K562 (cell line): ENCODE data around the gene SAT1. TPM values are rescaled to one million over a fixed set of nuclear protein-coding genes. Genes with fewer than 3 reads are reported as not detected.

Experiments
- CHD1 ChIP-seq: fragments of 200-600 bp; sonication (generic); IDR thresholded peaks from one replicate; pipeline ENCODE4 v1.6.1; 2012; ENCODE audit warnings: mild to moderate bottlenecking, moderate library complexity, low read length, inconsistent platforms
- EWSR1 ChIP-seq: fragments of 450-650 bp; IDR thresholded peaks from 2 replicates; pipeline ENCODE4 v1.6.1; 2018; ENCODE audit warnings: borderline replicate concordance, mild to moderate bottlenecking, low read depth, moderate library complexity; ENCODE audit not compliant: partially characterized antibody
- HDAC8 ChIP-seq: fragments of 450-650 bp; IDR thresholded peaks from 2 replicates; pipeline ENCODE4 v1.6.1; 2016; ENCODE audit warnings: mild to moderate bottlenecking, missing genetic modification characterization, moderate library complexity, missing compliant biosample characterization
- HMGN3 ChIP-seq: IDR thresholded peaks from 2 replicates; pipeline ENCODE4 v1.6.1; 2011; ENCODE audit warnings: borderline replicate concordance, low read depth, mild to moderate bottlenecking, mixed read lengths, low read length; ENCODE audit not compliant: insufficient read length; ENCODE audit errors: extremely low read depth
- KLF1 ChIP-seq: fragments of 450-650 bp; IDR thresholded peaks from 2 replicates; pipeline ENCODE4 v1.6.1; 2016; ENCODE audit warnings: missing genetic modification characterization, missing compliant biosample characterization
- L3MBTL2 ChIP-seq: fragments of 450-650 bp; IDR thresholded peaks from 2 replicates; pipeline ENCODE4 v1.6.1; 2016; ENCODE audit warnings: mild to moderate bottlenecking, moderate library complexity
- MAFG ChIP-seq: fragments of 450-650 bp; conservative IDR thresholded peaks from 2 replicates; pipeline ENCODE4 v1.6.1; 2016; ENCODE audit warnings: missing genetic modification characterization, missing compliant biosample characterization
- MAX ChIP-seq: sonication (generic); formaldehyde crosslinking; IDR thresholded peaks from 2 replicates; pipeline ENCODE4 v1.9.0; 2022; ENCODE audit warnings: mild to moderate bottlenecking, missing genetic modification reagents
- MTF1 ChIP-seq: fragments of 250-450 bp; sonication (Bioruptor Pico); IDR thresholded peaks from 2 replicates; pipeline ENCODE4 v1.9.0; 2021; ENCODE audit warnings: moderate library complexity, mild to moderate bottlenecking, inconsistent platforms, borderline replicate concordance
- NFE2 ChIP-seq: IDR thresholded peaks from 2 replicates; pipeline ENCODE4 v1.6.1; 2014; ENCODE audit warnings: antibody characterized with exemption, low read depth
- RFX1 ChIP-seq: fragments of 450-650 bp; IDR thresholded peaks from 2 replicates; pipeline ENCODE4 v1.6.1; 2016; ENCODE audit warnings: mild to moderate bottlenecking, moderate library complexity
- ZBTB9 ChIP-seq: fragments of 450-650 bp; formaldehyde crosslinking; IDR thresholded peaks from 2 replicates; pipeline ENCODE4 v1.4.0; 2020; ENCODE audit warnings: mild to moderate bottlenecking, moderate library complexity
- ZC3H4 ChIP-seq: sonication (generic); formaldehyde crosslinking; IDR thresholded peaks from 2 replicates; pipeline ENCODE4 v1.9.0; 2021; ENCODE audit warnings: missing genetic modification reagents, borderline replicate concordance
- ZNF140 ChIP-seq: fragments of 250-450 bp; sonication (Bioruptor Pico); IDR thresholded peaks from 2 replicates; pipeline ENCODE4 v1.8.0; 2021; ENCODE audit warnings: moderate library complexity, mild to moderate bottlenecking, inconsistent platforms
- polyA plus RNA-seq, 8 experiments: library from polyadenylated mRNA; depleted of rRNA in 4 of 8; stranded (reverse) in 5 of 8; unstranded in 3 of 8; fragments of >200 nt; fragmentation: Nextera tagmentation in 2 of 8; fragmentation: Illumina TruSeq in 1 of 8; extraction: Ambion mirVana in 2 of 8; extraction: Trizol in 1 of 8; gene quantifications; 2 replicates each; pipeline versions ENCODE4 v1.2.1 to v1.2.3, GENCODE V29; 2011 to 2014; ENCODE audit warnings: inconsistent platforms in 1 of 8, missing spikeins in 1 of 8
- total RNA-seq, 7 experiments: library from RNA; depleted of rRNA in 6 of 7; stranded (reverse); fragments of >200 nt in 6 of 7; fragmentation: Illumina TruSeq in 2 of 7; extraction: Trizol in 2 of 7; gene quantifications; 2 replicates each; pipeline versions ENCODE4 v1.2.1 to v1.2.3, GENCODE V29; 2011 to 2021; ENCODE audit warnings: low replicate concordance in 1 of 7
- TF ChIP-seq, protein P1 (sequence below): fragments of 450-650 bp; IDR thresholded peaks from 2 replicates; pipeline ENCODE4 v1.6.1; 2018; ENCODE audit not compliant: partially characterized antibody
- TF ChIP-seq, protein P2 (sequence below): fragments of 250-450 bp; sonication (Bioruptor Pico); IDR thresholded peaks from 2 replicates; pipeline ENCODE4 v1.8.0; 2022; ENCODE audit warnings: inconsistent platforms, mild to moderate bottlenecking, moderate library complexity, borderline replicate concordance
- TF ChIP-seq, protein P3 (sequence below): sonication (generic); formaldehyde crosslinking; IDR thresholded peaks from 2 replicates; pipeline ENCODE4 v1.8.1; 2023; ENCODE audit warnings: missing genetic modification reagents, mild to moderate bottlenecking, borderline replicate concordance

SAT1 gene
- total and polyA plus RNA-seq, 9 of the 15 experiments (the other 6 are each of a cell fraction or from before 2014, with no cell fraction given) = 47.4 to 194 (median 74.1) TPM

DNA sequence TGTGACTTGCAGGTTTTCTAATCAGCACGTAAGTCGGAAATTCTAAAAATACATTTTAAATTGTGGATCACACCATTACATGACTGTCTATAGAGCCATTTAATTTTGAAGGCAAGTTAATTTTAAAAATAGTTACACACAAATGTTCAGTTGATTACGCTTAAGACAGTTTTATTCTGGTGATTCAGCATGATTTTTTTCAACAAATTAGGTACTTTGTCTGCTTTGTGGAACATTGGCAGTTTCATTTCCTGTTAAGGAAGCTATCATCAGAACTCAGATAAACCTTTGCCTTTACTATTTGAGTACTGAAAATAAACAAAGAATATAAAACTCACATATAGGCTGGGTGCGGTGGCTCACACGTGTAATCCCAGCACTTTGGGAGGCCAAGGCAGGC, 19.5 kb downstream of the SAT1 start (continued):
- TF ChIP-seq CHD1 (no peak), HMGN3 (no peak), EWSR1 (no peak), ZBTB9 (no peak), ZC3H4 (CRISPR knock-in tag) (no peak), L3MBTL2 (0 out of 2 replicates have a peak, but pooled peaks have one; percentile 50), NFE2 (peak; percentile 34; the same call in 1 of the 2 replicates), MAFG (peak; percentile 37), HDAC8 (tag) (no peak), MAX (no peak), KLF1 (tag) (no peak), RFX1 (no peak), ZNF140 (CRISPR knock-in tag) (no peak), MTF1 (CRISPR knock-in tag) (no peak)
- TF ChIP-seq, protein P1, sequence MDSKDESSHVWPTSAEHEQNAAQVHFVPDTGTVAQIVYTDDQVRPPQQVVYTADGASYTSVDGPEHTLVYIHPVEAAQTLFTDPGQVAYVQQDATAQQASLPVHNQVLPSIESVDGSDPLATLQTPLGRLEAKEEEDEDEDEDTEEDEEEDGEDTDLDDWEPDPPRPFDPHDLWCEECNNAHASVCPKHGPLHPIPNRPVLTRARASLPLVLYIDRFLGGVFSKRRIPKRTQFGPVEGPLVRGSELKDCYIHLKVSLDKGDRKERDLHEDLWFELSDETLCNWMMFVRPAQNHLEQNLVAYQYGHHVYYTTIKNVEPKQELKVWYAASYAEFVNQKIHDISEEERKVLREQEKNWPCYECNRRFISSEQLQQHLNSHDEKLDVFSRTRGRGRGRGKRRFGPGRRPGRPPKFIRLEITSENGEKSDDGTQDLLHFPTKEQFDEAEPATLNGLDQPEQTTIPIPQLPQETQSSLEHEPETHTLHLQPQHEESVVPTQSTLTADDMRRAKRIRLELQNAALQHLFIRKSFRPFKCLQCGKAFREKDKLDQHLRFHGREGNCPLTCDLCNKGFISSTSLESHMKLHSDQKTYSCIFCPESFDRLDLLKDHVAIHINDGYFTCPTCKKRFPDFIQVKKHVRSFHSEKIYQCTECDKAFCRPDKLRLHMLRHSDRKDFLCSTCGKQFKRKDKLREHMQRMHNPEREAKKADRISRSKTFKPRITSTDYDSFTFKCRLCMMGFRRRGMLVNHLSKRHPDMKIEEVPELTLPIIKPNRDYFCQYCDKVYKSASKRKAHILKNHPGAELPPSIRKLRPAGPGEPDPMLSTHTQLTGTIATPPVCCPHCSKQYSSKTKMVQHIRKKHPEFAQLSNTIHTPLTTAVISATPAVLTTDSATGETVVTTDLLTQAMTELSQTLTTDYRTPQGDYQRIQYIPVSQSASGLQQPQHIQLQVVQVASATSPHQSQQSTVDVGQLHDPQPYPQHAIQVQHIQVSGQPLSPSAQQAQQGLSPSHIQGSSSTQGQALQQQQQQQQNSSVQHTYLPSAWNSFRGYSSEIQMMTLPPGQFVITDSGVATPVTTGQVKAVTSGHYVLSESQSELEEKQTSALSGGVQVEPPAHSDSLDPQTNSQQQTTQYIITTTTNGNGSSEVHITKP = peak; percentile 23
- TF ChIP-seq, protein P2, sequence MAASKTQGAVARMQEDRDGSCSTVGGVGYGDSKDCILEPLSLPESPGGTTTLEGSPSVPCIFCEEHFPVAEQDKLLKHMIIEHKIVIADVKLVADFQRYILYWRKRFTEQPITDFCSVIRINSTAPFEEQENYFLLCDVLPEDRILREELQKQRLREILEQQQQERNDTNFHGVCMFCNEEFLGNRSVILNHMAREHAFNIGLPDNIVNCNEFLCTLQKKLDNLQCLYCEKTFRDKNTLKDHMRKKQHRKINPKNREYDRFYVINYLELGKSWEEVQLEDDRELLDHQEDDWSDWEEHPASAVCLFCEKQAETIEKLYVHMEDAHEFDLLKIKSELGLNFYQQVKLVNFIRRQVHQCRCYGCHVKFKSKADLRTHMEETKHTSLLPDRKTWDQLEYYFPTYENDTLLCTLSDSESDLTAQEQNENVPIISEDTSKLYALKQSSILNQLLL (CRISPR knock-in tag) = no peak
- TF ChIP-seq, protein P3, sequence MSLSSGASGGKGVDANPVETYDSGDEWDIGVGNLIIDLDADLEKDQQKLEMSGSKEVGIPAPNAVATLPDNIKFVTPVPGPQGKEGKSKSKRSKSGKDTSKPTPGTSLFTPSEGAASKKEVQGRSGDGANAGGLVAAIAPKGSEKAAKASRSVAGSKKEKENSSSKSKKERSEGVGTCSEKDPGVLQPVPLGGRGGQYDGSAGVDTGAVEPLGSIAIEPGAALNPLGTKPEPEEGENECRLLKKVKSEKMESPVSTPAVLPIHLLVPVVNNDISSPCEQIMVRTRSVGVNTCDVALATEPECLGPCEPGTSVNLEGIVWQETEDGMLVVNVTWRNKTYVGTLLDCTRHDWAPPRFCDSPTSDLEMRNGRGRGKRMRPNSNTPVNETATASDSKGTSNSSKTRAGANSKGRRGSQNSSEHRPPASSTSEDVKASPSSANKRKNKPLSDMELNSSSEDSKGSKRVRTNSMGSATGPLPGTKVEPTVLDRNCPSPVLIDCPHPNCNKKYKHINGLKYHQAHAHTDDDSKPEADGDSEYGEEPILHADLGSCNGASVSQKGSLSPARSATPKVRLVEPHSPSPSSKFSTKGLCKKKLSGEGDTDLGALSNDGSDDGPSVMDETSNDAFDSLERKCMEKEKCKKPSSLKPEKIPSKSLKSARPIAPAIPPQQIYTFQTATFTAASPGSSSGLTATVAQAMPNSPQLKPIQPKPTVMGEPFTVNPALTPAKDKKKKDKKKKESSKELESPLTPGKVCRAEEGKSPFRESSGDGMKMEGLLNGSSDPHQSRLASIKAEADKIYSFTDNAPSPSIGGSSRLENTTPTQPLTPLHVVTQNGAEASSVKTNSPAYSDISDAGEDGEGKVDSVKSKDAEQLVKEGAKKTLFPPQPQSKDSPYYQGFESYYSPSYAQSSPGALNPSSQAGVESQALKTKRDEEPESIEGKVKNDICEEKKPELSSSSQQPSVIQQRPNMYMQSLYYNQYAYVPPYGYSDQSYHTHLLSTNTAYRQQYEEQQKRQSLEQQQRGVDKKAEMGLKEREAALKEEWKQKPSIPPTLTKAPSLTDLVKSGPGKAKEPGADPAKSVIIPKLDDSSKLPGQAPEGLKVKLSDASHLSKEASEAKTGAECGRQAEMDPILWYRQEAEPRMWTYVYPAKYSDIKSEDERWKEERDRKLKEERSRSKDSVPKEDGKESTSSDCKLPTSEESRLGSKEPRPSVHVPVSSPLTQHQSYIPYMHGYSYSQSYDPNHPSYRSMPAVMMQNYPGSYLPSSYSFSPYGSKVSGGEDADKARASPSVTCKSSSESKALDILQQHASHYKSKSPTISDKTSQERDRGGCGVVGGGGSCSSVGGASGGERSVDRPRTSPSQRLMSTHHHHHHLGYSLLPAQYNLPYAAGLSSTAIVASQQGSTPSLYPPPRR (CRISPR knock-in tag) = no peak
